ENCODE results near the gene AKAIN1. TPM values are rescaled to one million over a fixed set of nuclear protein-coding genes. Genes with fewer than 3 reads are reported as not detected.

Gene AKAIN1
- total RNA-seq, 3 donors from 2014 or later, result not detected

GRCh38 chr18:5142859-5143258 is 54.2 kb downstream of the AKAIN1 start:
- ATAC-seq (no peak), DNase-seq (no peak)
- H3K4me1 ChIP-seq (ENCODE audit: low read depth), result no peaks in the 10 kb centered on the region
- no peak overlapping the region for H3K4me3 ChIP-seq
- no peak for TF ChIP-seq CTCF (IDR thresholded peaks at IDR 0.05)
- no peaks in the 10 kb centered on the region for H3K36me3 ChIP-seq (ENCODE audit: low read depth)
- intact Hi-C loops (cut with DNase I, micrococcal nuclease), result no loop called here
- H3K9me3 ChIP-seq, result no peaks in the 10 kb centered on the region

GRCh38 chr18:5142131-5142530 is 54.9 kb downstream of the AKAIN1 start:
- Histone ChIP-seq H3K36me3 (ENCODE audit: low read depth) (no peaks in the 10 kb centered on the region), H3K9me3 (no peaks in the 10 kb centered on the region), H3K4me3 (no peak overlapping the region), H3K4me1 (ENCODE audit: low read depth) (no peaks in the 10 kb centered on the region)
- intact Hi-C loops (cut with DNase I, micrococcal nuclease), result no loop called here
- ATAC-seq (no peak), DNase-seq (no peak)
- TF ChIP-seq CTCF (IDR thresholded peaks at IDR 0.05), result no peak

- intact Hi-C loops (cut with DNase I, micrococcal nuclease), result no loop called here
- no peak for ATAC-seq
- DNase-seq, result no peak
- H3K9me3 ChIP-seq, result no peaks in the 10 kb centered on the region
- H3K36me3 ChIP-seq (ENCODE audit: low read depth), result no peaks in the 10 kb centered on the region
- TF ChIP-seq CTCF (IDR thresholded peaks at IDR 0.05), result no peak
- H3K4me1 ChIP-seq (ENCODE audit: low read depth), result no peaks in the 10 kb centered on the region
- H3K4me3 ChIP-seq, result no peak overlapping the region
Observed at GRCh38 chr18:5137261-5137660, 59.8 kb downstream of the AKAIN1 start.

GRCh38 chr18:5132987-5133386 is 64.1 kb downstream of the AKAIN1 start:
- intact Hi-C loops (cut with DNase I, micrococcal nuclease), result no loop called here
- Histone ChIP-seq H3K4me3 (no peak overlapping the region), H3K4me1 (ENCODE audit: low read depth) (no peaks in the 10 kb centered on the region), H3K9me3 (no peaks in the 10 kb centered on the region), H3K36me3 (ENCODE audit: low read depth) (no peaks in the 10 kb centered on the region)
- no peak for ATAC-seq
- no peak for DNase-seq
- TF ChIP-seq CTCF (IDR thresholded peaks at IDR 0.05), result no peak

GRCh38 chr18:5122272-5122671 is 74.8 kb downstream of the AKAIN1 start:
- TF ChIP-seq CTCF (IDR thresholded peaks at IDR 0.05), result no peak
- intact Hi-C loops (cut with DNase I, micrococcal nuclease), result no loop called here
- Histone ChIP-seq H3K9me3 (peaks cover 11% of the 10 kb centered on the region), H3K4me1 (ENCODE audit: low read depth) (no peaks in the 10 kb centered on the region), H3K4me3 (no peak overlapping the region), H3K36me3 (ENCODE audit: low read depth) (no peaks in the 10 kb centered on the region)
- ATAC-seq (no peak), DNase-seq (no peak)

GRCh38 chr18:5110266-5110665 is 86.8 kb downstream of the AKAIN1 start:
- no peak for ATAC-seq
- Histone ChIP-seq H3K9me3 (no peaks in the 10 kb centered on the region), H3K36me3 (ENCODE audit: low read depth) (no peaks in the 10 kb centered on the region), H3K4me3 (no peak overlapping the region), H3K4me1 (ENCODE audit: low read depth) (no peaks in the 10 kb centered on the region)
- no peak for TF ChIP-seq CTCF (IDR thresholded peaks at IDR 0.05)
- DNase-seq, result no peak
- intact Hi-C loops (cut with DNase I, micrococcal nuclease), result no loop called here
